Loucy (cell line): ENCODE results near the gene ZNF12.

Experiments used
- H2AFZ ChIP-seq: fragments of 200-600 bp; sonication (generic); 2 replicates; pipeline ENCODE4 v1.6.0; 2016; ENCODE audit warnings: antibody characterized with exemption, mild to moderate bottlenecking, low read length, moderate library complexity
- H3F3A ChIP-seq: fragments of 200-600 bp; 2 replicates; pipeline ENCODE4 v1.6.0; 2016; ENCODE audit warnings: antibody characterized with exemption, low read depth, mild to moderate bottlenecking
- H3K27me3 ChIP-seq: fragments of 200-600 bp; sonication (generic); 2 replicates; pipeline ENCODE4 v1.6.1; 2014; ENCODE audit warnings: low read length, mild to moderate bottlenecking; ENCODE audit not compliant: insufficient read depth, poor library complexity, severe bottlenecking
- H3K36me3 ChIP-seq: fragments of 200-600 bp; sonication (generic); 2 replicates; pipeline ENCODE4 v1.6.1; 2016; ENCODE audit warnings: low read length; ENCODE audit not compliant: insufficient read depth
- H3K4me1 ChIP-seq: fragments of 200-600 bp; sonication (generic); 2 replicates; pipeline ENCODE4 v1.5.1; 2014; ENCODE audit warnings: low read length, mild to moderate bottlenecking; ENCODE audit not compliant: insufficient read depth, poor library complexity, severe bottlenecking
- H3K4me2 ChIP-seq: fragments of 200-600 bp; sonication (generic); 2 replicates; pipeline ENCODE4 v1.6.0; 2014; ENCODE audit warnings: antibody characterized with exemption, low read length, low read depth, mild to moderate bottlenecking; ENCODE audit not compliant: poor library complexity, severe bottlenecking
- H3K4me3 ChIP-seq: fragments of 200-600 bp; sonication (generic); 2 replicates; pipeline ENCODE4 v1.5.1; 2014; ENCODE audit warnings: low read length, mild to moderate bottlenecking, mixed read lengths; ENCODE audit not compliant: poor library complexity, severe bottlenecking
- H3K79me2 ChIP-seq: fragments of 200-600 bp; sonication (generic); 2 replicates; pipeline ENCODE4 v1.6.1; 2014; ENCODE audit warnings: low read length; ENCODE audit not compliant: insufficient read depth
- H3K9ac ChIP-seq: fragments of 200-600 bp; sonication (generic); 2 replicates; pipeline ENCODE4 v1.6.0; 2014; ENCODE audit warnings: mild to moderate bottlenecking, low read depth, low read length, moderate library complexity; ENCODE audit not compliant: poor library complexity, severe bottlenecking
- H3K9me2 ChIP-seq: fragments of 200-600 bp; sonication (generic); replicated peaks from 2 replicates; pipeline ENCODE4 v1.6.1; 2016; ENCODE audit warnings: low read depth, low read length, mixed read lengths
- H3K9me3 ChIP-seq: fragments of 200-600 bp; sonication (generic); 2 replicates; pipeline ENCODE4 v1.6.1; 2014; ENCODE audit warnings: mild to moderate bottlenecking, antibody characterized with exemption, low read length, low read depth; ENCODE audit not compliant: insufficient read depth
- H4K20me1 ChIP-seq: fragments of 200-600 bp; sonication (generic); 2 replicates; pipeline ENCODE4 v1.6.0; 2014; ENCODE audit warnings: antibody characterized with exemption, low read length, mild to moderate bottlenecking; ENCODE audit not compliant: insufficient read depth, poor library complexity, severe bottlenecking
- CTCF ChIP-seq: fragments of 200-600 bp; sonication (generic); conservative IDR thresholded peaks from 2 replicates; pipeline ENCODE4 v1.5.1; 2014; ENCODE audit warnings: mild to moderate bottlenecking, antibody characterized with exemption, low read length
- EZH2phosphoT487 ChIP-seq: fragments of 200-600 bp; IDR thresholded peaks from 2 replicates; pipeline ENCODE4 v1.6.1; 2018; ENCODE audit warnings: antibody characterized with exemption, mild to moderate bottlenecking, moderate library complexity, borderline replicate concordance

ZNF12 gene

GRCh38 chr7:6639032-6639431 lies 67.7 kb downstream of the ZNF12 start:
- Histone ChIP-seq H3F3A (no peaks in the 10 kb centered on the region), H3K9ac (peak overlapping the region; percentile 89), H3K4me3 (peak overlapping the region; percentile 88), H3K79me2 (peaks cover 49% of the 10 kb centered on the region), H3K36me3 (peaks cover 26% of the 10 kb centered on the region; the same call in 1 of the 2 replicates), H3K4me1 (peaks cover 32% of the 10 kb centered on the region), H3K9me3 (no peaks in the 10 kb centered on the region), H4K20me1 (peaks cover 33% of the 10 kb centered on the region), H3K9me2 (no peaks in the 10 kb centered on the region), H2AFZ (no peak overlapping the region), H3K27me3 (no peaks in the 10 kb centered on the region), H3K4me2 (peak overlapping the region; percentile 80)
- no peak for TF ChIP-seq CTCF
- no peak for TF ChIP-seq EZH2phosphoT487
